GM21737 (cell line): ENCODE data around the gene PTPRR.

Experiments
- ATAC-seq: cut with Tn5 transposase; IDR thresholded peaks from one replicate; pipeline ENCODE4 v1.9.1; 2021; ENCODE audit warnings: mild to moderate bottlenecking, moderate library complexity; ENCODE audit not compliant: unreplicated experiment

The PTPRR gene

GRCh38 chr12:70920251-70920851, at the start of gene PTPRR:
TSS of gene PTPRR (minus strand) at chr12:70920738. CDS start at chr12:70920390, 348 bp downstream.
- ATAC-seq = no peak

- no peak for ATAC-seq
These were observed 46.7 kb upstream of the PTPRR start for GRCh38 chr12:70966996-70967790.

- ATAC-seq = no peak
These were observed 45.5 kb upstream of the PTPRR start for GRCh38 chr12:70966046-70966445.

GRCh38 chr12:70964867-70965510, 44.5 kb upstream of the PTPRR start:
- ATAC-seq = no peak

- no peak for ATAC-seq
These were observed 42.6 kb upstream of the PTPRR start for GRCh38 chr12:70963081-70963660.

- no peak for ATAC-seq
These were observed 41.8 kb upstream of the PTPRR start for GRCh38 chr12:70962226-70962794.

- ATAC-seq = no peak
These were observed 39.9 kb upstream of the PTPRR start for GRCh38 chr12:70960484-70960883.

GRCh38 chr12:70955415-70955814, 34.9 kb upstream of the PTPRR start:
- no peak for ATAC-seq

- no peak for ATAC-seq
These were observed 29.9 kb upstream of the PTPRR start for GRCh38 chr12:70950451-70950850.

GRCh38 chr12:70948976-70949336, 28.4 kb upstream of the PTPRR start:
- no peak for ATAC-seq

GRCh38 chr12:70948236-70948975, 27.9 kb upstream of the PTPRR start:
- ATAC-seq = no peak

GRCh38 chr12:70936203-70936813, 15.8 kb upstream of the PTPRR start:
- no peak for ATAC-seq

- no peak for ATAC-seq
These were observed 12.6 kb upstream of the PTPRR start for GRCh38 chr12:70933133-70933532.

- no peak for ATAC-seq
These were observed 8.5 kb upstream of the PTPRR start for GRCh38 chr12:70929029-70929428.

- ATAC-seq = no peak
These were observed 7.5 kb upstream of the PTPRR start for GRCh38 chr12:70928071-70928470.

GRCh38 chr12:70927356-70927755, 6.8 kb upstream of the PTPRR start:
- no peak for ATAC-seq

- no peak for ATAC-seq
These were observed 5.0 kb upstream of the PTPRR start for GRCh38 chr12:70925539-70925938.

- no peak for ATAC-seq
These were observed 353 bp upstream of the PTPRR start for GRCh38 chr12:70920891-70921290.

- ATAC-seq = no peak
These were observed 922 bp downstream of the PTPRR start for GRCh38 chr12:70919597-70920035.

- no peak for ATAC-seq
These were observed 1.4 kb downstream of the PTPRR start for GRCh38 chr12:70919176-70919575.
